A549 treated with CORT108297 at 1 μM for 4 hours (cell line): ENCODE data around the gene IFNW1. TPM values are rescaled to one million over a fixed set of nuclear protein-coding genes. Genes with fewer than 3 reads are reported as not detected.

Experiments used
- total RNA-seq: library from RNA; stranded (reverse); fragments of 200-300 nt; extraction: Qiagen RNA extraction; gene quantifications from 5 replicates; pipeline ENCODE4 v1.2.3, GENCODE V29; 2022

The IFNW1 gene
- total RNA-seq = not detected in 5 replicates

DNA sequence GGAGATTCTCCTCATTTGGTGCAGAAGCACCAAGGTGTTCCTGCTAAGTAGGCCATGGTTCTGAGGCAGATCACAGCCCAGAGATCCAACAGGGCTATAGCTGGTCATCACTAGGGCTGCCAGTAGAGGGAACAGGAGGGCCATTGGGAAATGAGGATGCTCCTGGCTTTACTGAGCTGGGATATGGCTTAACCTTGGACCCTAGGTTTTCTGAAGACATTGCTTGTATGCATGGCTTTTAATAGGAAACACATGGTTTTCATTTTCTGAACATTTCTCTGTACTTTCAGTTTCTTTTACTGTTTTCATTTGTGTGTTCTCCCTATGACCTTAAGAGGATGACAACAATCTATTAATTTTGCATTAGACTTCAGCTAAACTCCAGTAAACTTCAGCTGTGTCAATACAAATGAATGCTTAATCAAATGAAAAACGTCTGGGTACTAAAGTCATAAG lies at the start of gene IFNW1:
Gene IFNW1 (minus strand): TSS at position 406 of the 456 bp plus-strand sequence. CDS start 262 bp downstream, at position 144.

DNA sequence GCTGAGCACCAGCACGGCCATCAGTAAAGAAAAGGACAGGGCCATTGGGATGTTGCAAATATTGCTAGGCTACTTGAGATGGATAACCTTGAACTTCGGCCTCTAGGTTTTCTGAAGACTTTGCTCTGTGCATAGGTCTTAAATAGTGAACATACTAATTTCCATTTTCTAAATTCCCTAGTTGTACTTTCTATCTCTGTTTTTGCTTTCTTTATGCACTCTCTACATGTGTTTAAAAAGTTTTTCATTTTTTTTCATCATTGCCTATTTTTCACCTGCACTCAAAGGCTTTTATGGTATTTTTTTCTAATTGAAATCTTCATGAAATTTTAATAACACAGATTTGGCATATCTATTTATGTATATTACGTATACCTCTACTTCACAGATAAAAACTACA lies 45.9 kb upstream of the IFNW1 start, which contains the start of gene IFNA4:
Gene IFNA4 (minus strand): TSS at position 101 of the 400 bp plus-strand sequence. CDS start 56 bp downstream, at position 45.

DNA sequence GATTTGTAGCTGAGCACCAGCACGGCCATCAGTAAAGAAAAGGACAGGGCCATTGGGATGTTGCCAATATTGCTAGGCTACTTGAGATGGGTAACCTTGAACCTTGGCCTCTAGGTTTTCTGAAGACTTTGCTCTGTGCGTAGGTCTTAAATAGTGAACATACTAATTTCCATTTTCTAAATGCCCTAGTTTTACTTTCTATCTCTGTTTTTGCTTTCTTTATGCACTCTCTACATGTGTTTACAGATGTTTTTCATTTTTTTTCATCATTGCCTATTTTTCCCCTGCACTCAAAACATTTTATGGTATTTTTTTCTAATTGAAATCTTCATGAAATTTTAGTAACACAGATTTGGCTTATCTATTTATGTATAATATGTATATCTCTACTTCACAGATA lies 24.9 kb upstream of the IFNW1 start, which contains the start of gene IFNA21:
Gene IFNA21 (minus strand): TSS at position 101 of the 400 bp plus-strand sequence. CDS start 48 bp downstream, at position 53.

Other genes starting within 250 kb of the IFNW1 start
- gene HACD4, start 110.2 kb downstream of the IFNW1 start, total RNA-seq = 0.99 to 1.2 TPM (median 1.1 TPM) in 5 replicates
- gene IFNB1, start 63.9 kb downstream of the IFNW1 start, total RNA-seq = 0.15 TPM in 1 of 5 replicates, not detected in the others
- gene IFNA21, start 24.8 kb upstream of the IFNW1 start, total RNA-seq = not detected in 5 replicates
- not detected in 5 replicates for gene IFNA4, start 45.8 kb upstream of the IFNW1 start, total RNA-seq
- not detected in 5 replicates for gene IFNA7, start 60.4 kb upstream of the IFNW1 start, total RNA-seq
- not detected in 5 replicates for gene IFNA10, start 65.3 kb upstream of the IFNW1 start, total RNA-seq
- gene IFNA16, start 75.5 kb upstream of the IFNW1 start, total RNA-seq = not detected in 5 replicates
- not detected in 5 replicates for gene IFNA17, start 86.4 kb upstream of the IFNW1 start, total RNA-seq
- gene IFNA14, start 98.2 kb upstream of the IFNW1 start, total RNA-seq = not detected in 5 replicates
- gene IFNA5, start 163.5 kb upstream of the IFNW1 start, total RNA-seq = not detected in 5 replicates
- 14.5 to 19.6 TPM (median 17.5 TPM) in 5 replicates for gene KLHL9, start 193.6 kb upstream of the IFNW1 start, total RNA-seq
- not detected in 5 replicates for gene IFNA6, start 209.1 kb upstream of the IFNW1 start, total RNA-seq
- not detected in 5 replicates for gene IFNA13, start 226.2 kb upstream of the IFNW1 start, total RNA-seq
- gene IFNA2, start 243.6 kb upstream of the IFNW1 start, total RNA-seq = not detected in 5 replicates